DND-41 (cell line): ENCODE results near the gene SYCP2L.

Experiments used
- ATAC-seq: fragments of 200-7000 bp; cut with Tn5 transposase; 3 replicates; pipeline ENCODE4 v1.9.1; 2021; ENCODE audit warnings: low read depth; ENCODE audit not compliant: insufficient read depth
- DNase-seq: peaks from one replicate; pipeline ENCODE4 v3.0.0-alpha.2; 2020
- H2AFZ ChIP-seq: 2 replicates; pipeline ENCODE4 v1.6.0; 2012; ENCODE audit warnings: low read depth, low read length
- H3K27ac ChIP-seq: 2 replicates; pipeline ENCODE4 v1.5.1; 2012; ENCODE audit warnings: low read length, inconsistent platforms
- H3K27me3 ChIP-seq: fragments of 200-600 bp; sonication (generic); 2 replicates; pipeline ENCODE4 v1.6.0; 2012; ENCODE audit warnings: low read length, mild to moderate bottlenecking, inconsistent platforms; ENCODE audit not compliant: insufficient read depth, poor library complexity
- H3K36me3 ChIP-seq: 2 replicates; pipeline ENCODE4 v1.5.1; 2012; ENCODE audit warnings: low read length, inconsistent platforms; ENCODE audit not compliant: insufficient read depth
- H3K4me1 ChIP-seq: 2 replicates; pipeline ENCODE4 v1.5.1; 2012; ENCODE audit warnings: mild to moderate bottlenecking, low read length; ENCODE audit not compliant: insufficient read depth
- H3K4me2 ChIP-seq: 2 replicates; pipeline ENCODE4 v1.6.0; 2012; ENCODE audit warnings: mild to moderate bottlenecking, moderate library complexity, low read length, inconsistent platforms; ENCODE audit not compliant: insufficient read depth
- H3K4me3 ChIP-seq, 2 experiments: fragments of 200-600 bp in 1 of 2; shearing (Covaris generic) in 1 of 2; 2 replicates each; pipeline ENCODE4 v1.5.1; 2012 to 2016; ENCODE audit warnings: inconsistent platforms in 2 of 2, low read length in 2 of 2, mild to moderate bottlenecking in 2 of 2, low read depth in 1 of 2, moderate library complexity in 1 of 2
- H3K79me2 ChIP-seq: 2 replicates; pipeline ENCODE4 v1.6.0; 2012; ENCODE audit warnings: low read length, inconsistent platforms; ENCODE audit not compliant: insufficient read depth
- H3K9ac ChIP-seq: 2 replicates; pipeline ENCODE4 v1.6.0; 2012; ENCODE audit warnings: low read depth, mild to moderate bottlenecking, inconsistent platforms, low read length, moderate library complexity
- H3K9me3 ChIP-seq: 2 replicates; pipeline ENCODE4 v1.5.1; 2012; ENCODE audit warnings: low read length, moderate library complexity, mild to moderate bottlenecking, inconsistent platforms; ENCODE audit not compliant: insufficient read depth, severe bottlenecking
- H4K20me1 ChIP-seq: 2 replicates; pipeline ENCODE4 v1.6.0; 2012; ENCODE audit warnings: low read length; ENCODE audit not compliant: insufficient read depth
- CTCF ChIP-seq: IDR thresholded peaks from 2 replicates; pipeline ENCODE4 v1.5.1; 2012; ENCODE audit warnings: borderline replicate concordance, low read length, moderate library complexity, mild to moderate bottlenecking; ENCODE audit not compliant: poor library complexity, severe bottlenecking; ENCODE audit errors: extremely low read depth
- EZH2 ChIP-seq: IDR thresholded peaks from 3 replicates; pipeline ENCODE4 v1.6.1; 2012; ENCODE audit warnings: borderline replicate concordance, low read depth, mild to moderate bottlenecking, moderate library complexity, low read length, inconsistent platforms; ENCODE audit not compliant: severe bottlenecking

Gene SYCP2L

GRCh38 chr6:10838794-10839333 lies 48.0 kb upstream of the SYCP2L start:
- Histone ChIP-seq H3K9me3 (no peaks in the 10 kb centered on the region), H3K27me3 (no peaks in the 10 kb centered on the region), H3K4me2 (peak overlapping the region; percentile 55; the same call in 1 of the 2 replicates), H2AFZ (peak overlapping the region; percentile 56; the same call in 1 of the 2 replicates), H3K36me3 (no peaks in the 10 kb centered on the region), H3K27ac (no peak overlapping the region), H3K79me2 (no peaks in the 10 kb centered on the region), H3K4me1 (peaks cover 10% of the 10 kb centered on the region), H3K4me3 (peak overlapping the region in 1 of 2 experiments; percentile 40; a peak in 2 of 4 replicates), H4K20me1 (no peaks in the 10 kb centered on the region), H3K9ac (no peak overlapping the region)
- no peak; the same call in 2 of the 3 replicates for ATAC-seq
- TF ChIP-seq CTCF (no peak), EZH2 (no peak)
- DNase-seq: no peak

- Histone ChIP-seq H3K79me2 (no peaks in the 10 kb centered on the region), H3K9ac (no peak overlapping the region), H4K20me1 (no peaks in the 10 kb centered on the region), H3K36me3 (no peaks in the 10 kb centered on the region), H3K4me3 (no peak overlapping the region), H2AFZ (no peak overlapping the region), H3K27me3 (no peaks in the 10 kb centered on the region), H3K4me2 (no peak overlapping the region), H3K4me1 (peaks cover 4% of the 10 kb centered on the region), H3K27ac (no peak overlapping the region), H3K9me3 (no peaks in the 10 kb centered on the region)
- TF ChIP-seq EZH2 (no peak), CTCF (no peak)
- no peak for DNase-seq
- no peak for ATAC-seq
Measured at GRCh38 chr6:10843554-10843953, 43.3 kb upstream of the SYCP2L start.

GRCh38 chr6:10847684-10848083 lies 39.2 kb upstream of the SYCP2L start:
- Histone ChIP-seq H3K4me2 (no peak overlapping the region), H3K9ac (no peak overlapping the region), H3K27me3 (no peaks in the 10 kb centered on the region), H3K4me1 (no peaks in the 10 kb centered on the region), H3K79me2 (no peaks in the 10 kb centered on the region), H4K20me1 (no peaks in the 10 kb centered on the region), H3K27ac (no peak overlapping the region), H3K4me3 (no peak overlapping the region), H3K9me3 (no peaks in the 10 kb centered on the region), H3K36me3 (no peaks in the 10 kb centered on the region), H2AFZ (no peak overlapping the region)
- ATAC-seq: no peak
- TF ChIP-seq CTCF (peak; percentile 41), EZH2 (no peak)
- DNase-seq: no peak
